COR-L47 (cell line): ENCODE data around the gene CYP4F8.
"Not testable (repeated sequence)": the region's sequence is repeated elsewhere in the genome, so short reads cannot be mapped to it uniquely, and the experiment has no call there.

ENCODE experiments used
- DNase-seq: peaks from one replicate; lab custom pipeline; 2025; lab: John Stamatoyannopoulos, UW

CYP4F8 gene

GRCh38 chr19:15644816-15645215, 29.8 kb downstream of the CYP4F8 start:
- no peak for DNase-seq

- no peak for DNase-seq
Measured at GRCh38 chr19:15649526-15649925, 34.5 kb downstream of the CYP4F8 start.

- DNase-seq = not testable (repeated sequence)
Measured at GRCh38 chr19:15650123-15650522, 35.1 kb downstream of the CYP4F8 start.

GRCh38 chr19:15651791-15652190, 36.8 kb downstream of the CYP4F8 start:
- DNase-seq = no peak

GRCh38 chr19:15652559-15653278, 37.7 kb downstream of the CYP4F8 start:
- DNase-seq = no peak

- DNase-seq = no peak
Measured at GRCh38 chr19:15656467-15656866, 41.4 kb downstream of the CYP4F8 start.

GRCh38 chr19:15663247-15663646, 48.2 kb downstream of the CYP4F8 start:
- DNase-seq = no peak

GRCh38 chr19:15666186-15666585, 51.2 kb downstream of the CYP4F8 start:
- DNase-seq = no peak

- DNase-seq = no peak
Measured at GRCh38 chr19:15666883-15667282, 51.9 kb downstream of the CYP4F8 start.

GRCh38 chr19:15669440-15669839, 54.4 kb downstream of the CYP4F8 start:
- DNase-seq = no peak

- DNase-seq = no peak
Measured at GRCh38 chr19:15669891-15670290, 54.9 kb downstream of the CYP4F8 start.

GRCh38 chr19:15671237-15671821, 56.3 kb downstream of the CYP4F8 start:
- no peak for DNase-seq

- no peak for DNase-seq
Measured at GRCh38 chr19:15671891-15672579, 57.0 kb downstream of the CYP4F8 start.

GRCh38 chr19:15672580-15673175, 57.7 kb downstream of the CYP4F8 start, which contains the start of gene CYP4F12:
TSS of gene CYP4F12 (plus strand) at chr19:15673087. CDS start at chr19:15673530, 443 bp downstream.
- DNase-seq = no peak

GRCh38 chr19:15673176-15673654, 58.2 kb downstream of the CYP4F8 start:
- no peak for DNase-seq

- DNase-seq = no peak
Measured at GRCh38 chr19:15675560-15675959, 60.5 kb downstream of the CYP4F8 start.

GRCh38 chr19:15679089-15679488, 64.1 kb downstream of the CYP4F8 start:
- no peak for DNase-seq

- DNase-seq = not testable (repeated sequence)
Measured at GRCh38 chr19:15679865-15680264, 64.8 kb downstream of the CYP4F8 start.
